Left ventricle myocardium inferior (tissue), 1 donor: ENCODE measurements around the gene PES1. TPM values are rescaled to one million over a fixed set of nuclear protein-coding genes. Genes with fewer than 3 reads are reported as not detected.
"Not testable (repeated sequence)": the region's sequence is repeated elsewhere in the genome, so short reads cannot be mapped to it uniquely, and the experiment has no call there.

Experiments used
- DNase-seq: peaks from one replicate; pipeline ENCODE4 v3.0.0-alpha.2; 2020
- H3K27ac ChIP-seq: fragments of 200-600 bp; replicated peaks from 2 replicates; pipeline ENCODE4 v1.8.0; 2021
- H3K27me3 ChIP-seq: fragments of 200-600 bp; 2 replicates; pipeline ENCODE4 v1.8.0; 2021; ENCODE audit warnings: low read depth
- H3K36me3 ChIP-seq: fragments of 200-600 bp; 2 replicates; pipeline ENCODE4 v1.8.0; 2021
- H3K4me1 ChIP-seq: fragments of 200-600 bp; 2 replicates; pipeline ENCODE4 v1.8.0; 2021
- H3K4me3 ChIP-seq: fragments of 200-600 bp; 2 replicates; pipeline ENCODE4 v1.8.0; 2021; ENCODE audit warnings: mild to moderate bottlenecking, moderate library complexity
- H3K9me3 ChIP-seq: fragments of 200-600 bp; replicated peaks from 2 replicates; pipeline ENCODE4 v1.8.0; 2021
- CTCF ChIP-seq: fragments of 200-600 bp; IDR thresholded peaks from 2 replicates; pipeline ENCODE4 v1.8.0; 2021; ENCODE audit warnings: antibody characterized with exemption, mild to moderate bottlenecking, borderline replicate concordance
- intact Hi-C: fragments of 100-400 bp; cut with micrococcal nuclease; formaldehyde crosslinking; loops from one replicate; pipeline ENCODE4 v1.11.0; 2022
- total RNA-seq: library from RNA; stranded (reverse); fragmentation: NEBNext Ultra II Directional; extraction: Animal tissue kit (Norgen Biotek cat#: 25700); gene quantifications from one replicate; pipeline ENCODE4 v1.2.1, GENCODE V29; 2021
- donor health status: DM: no; HTN: yes; CAD: no; lungs with severe emphysema.

The PES1 gene
- total RNA-seq, 1 donor from 2014 or later: 23.1 TPM

DNA sequence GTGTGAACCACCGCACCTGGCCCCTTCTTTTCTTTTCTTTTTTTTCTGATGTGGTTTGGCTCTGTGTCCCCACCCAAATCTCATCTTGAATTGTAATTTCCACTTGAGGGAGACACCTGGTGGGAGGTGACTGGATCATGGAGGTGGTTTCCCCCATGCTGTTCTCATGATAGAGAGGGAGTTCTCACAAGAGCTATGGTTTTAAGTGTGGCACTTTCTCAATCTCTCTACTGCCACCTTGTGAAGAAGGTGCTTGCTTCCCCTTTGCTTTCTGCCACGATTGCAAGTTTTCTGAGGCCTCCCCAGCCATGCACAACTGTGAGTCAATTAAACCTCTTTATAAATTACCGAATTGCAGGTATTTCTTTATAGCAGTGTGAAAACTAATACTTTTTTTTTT, 10.3 kb upstream of the PES1 start:
- Histone ChIP-seq H3K27ac (no peak overlapping the region), H3K4me3 (no peak overlapping the region), H3K27me3 (no peaks in the 10 kb centered on the region), H3K9me3 (no peaks in the 10 kb centered on the region), H3K4me1 (peaks cover 21% of the 10 kb centered on the region), H3K36me3 (no peaks in the 10 kb centered on the region)
- DNase-seq: no peak
- intact Hi-C loops: no loop called here
- peak; percentile 28 for TF ChIP-seq CTCF

- Histone ChIP-seq H3K27me3 (no peaks in the 10 kb centered on the region), H3K36me3 (no peaks in the 10 kb centered on the region), H3K27ac (no peak overlapping the region), H3K9me3 (no peaks in the 10 kb centered on the region), H3K4me1 (peaks cover 16% of the 10 kb centered on the region), H3K4me3 (no peak overlapping the region)
- TF ChIP-seq CTCF: no peak
- intact Hi-C loops: no loop called here
- no peak for DNase-seq
These were observed 9.8 kb upstream of the PES1 start for GRCh38 chr22:30601464-30601863.

DNA sequence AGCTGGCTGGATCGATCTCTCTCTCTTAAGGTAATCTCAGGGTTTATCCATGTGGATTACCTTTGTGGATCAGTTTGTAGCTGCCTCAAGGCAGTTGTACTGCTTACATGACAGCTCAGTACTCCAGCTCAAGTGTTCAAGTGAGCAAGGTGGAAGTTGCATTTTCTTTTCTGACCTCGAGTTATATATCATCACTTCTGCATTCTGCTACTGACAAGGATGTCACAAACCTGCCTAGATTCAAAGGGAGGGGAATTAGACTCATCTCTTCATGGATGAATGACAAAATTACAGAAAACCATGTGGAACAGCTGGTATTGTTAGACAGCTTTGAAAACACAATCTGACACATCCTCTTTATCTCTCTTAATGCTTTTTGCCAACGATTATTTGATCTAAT, 9.2 kb upstream of the PES1 start:
- H3K4me3 ChIP-seq: no peak overlapping the region
- H3K9me3 ChIP-seq: no peaks in the 10 kb centered on the region
- intact Hi-C loops: no loop called here
- peaks cover 11% of the 10 kb centered on the region for H3K4me1 ChIP-seq
- no peak for TF ChIP-seq CTCF
- H3K36me3 ChIP-seq: no peaks in the 10 kb centered on the region
- DNase-seq: no peak
- H3K27ac ChIP-seq: no peak overlapping the region
- H3K27me3 ChIP-seq: no peaks in the 10 kb centered on the region

GRCh38 chr22:30598986-30599385, 7.3 kb upstream of the PES1 start:
- no peak overlapping the region for H3K4me3 ChIP-seq
- no peaks in the 10 kb centered on the region for H3K36me3 ChIP-seq
- H3K9me3 ChIP-seq: no peaks in the 10 kb centered on the region
- no peak overlapping the region for H3K27ac ChIP-seq
- H3K27me3 ChIP-seq: no peaks in the 10 kb centered on the region
- intact Hi-C loops: no loop called here
- no peaks in the 10 kb centered on the region for H3K4me1 ChIP-seq
- TF ChIP-seq CTCF: no peak
- DNase-seq: no peak

DNA sequence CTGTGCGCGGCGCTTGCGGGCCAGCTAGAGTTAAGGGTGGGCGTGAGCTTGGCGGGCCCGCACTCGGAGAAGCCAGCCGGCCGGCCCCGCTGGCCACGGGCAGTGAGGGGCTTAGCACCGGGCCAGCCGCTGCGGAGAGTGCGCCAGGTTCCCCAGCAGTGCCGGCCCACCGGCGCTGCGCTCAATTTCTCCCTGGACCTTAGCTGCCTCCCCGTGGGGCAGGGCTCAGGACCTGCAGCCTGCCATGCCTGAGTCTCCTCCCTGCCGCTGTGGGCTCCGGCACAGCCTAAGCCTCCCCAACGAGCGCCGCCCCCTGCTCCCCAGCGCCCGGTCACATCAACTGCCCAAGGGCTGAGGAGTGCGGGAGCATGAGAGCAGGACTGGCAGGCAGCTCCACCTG, 5.2 kb upstream of the PES1 start:
- DNase-seq: no peak
- Histone ChIP-seq H3K27ac (no peak overlapping the region), H3K9me3 (no peaks in the 10 kb centered on the region), H3K4me3 (no peak overlapping the region), H3K36me3 (no peaks in the 10 kb centered on the region), H3K27me3 (no peaks in the 10 kb centered on the region), H3K4me1 (peaks cover 5% of the 10 kb centered on the region)
- no peak for TF ChIP-seq CTCF
- intact Hi-C loops: no loop called here

DNA sequence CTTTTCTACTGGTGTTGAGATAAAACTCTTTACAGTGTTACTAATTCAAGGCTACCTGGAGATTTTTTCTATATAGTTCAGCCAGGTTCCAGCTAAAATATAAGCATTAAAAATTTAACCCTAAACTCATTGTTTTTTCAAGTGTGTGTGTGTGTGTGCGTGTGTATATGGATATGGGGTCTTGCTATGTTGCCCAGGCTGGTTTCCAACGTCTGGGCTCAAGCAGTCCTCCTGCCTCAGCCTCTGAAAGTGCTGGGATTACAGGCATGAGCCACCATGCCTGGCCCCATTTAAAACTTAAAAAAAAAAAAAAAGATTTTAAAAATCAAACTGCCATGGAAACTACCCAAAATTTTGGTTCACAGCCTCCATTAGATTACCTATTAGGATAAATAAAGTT, 4.5 kb upstream of the PES1 start:
- H3K4me1 ChIP-seq: peaks cover 10% of the 10 kb centered on the region
- no peak for DNase-seq
- intact Hi-C loops: no loop called here
- H3K36me3 ChIP-seq: no peaks in the 10 kb centered on the region
- TF ChIP-seq CTCF: no peak
- no peaks in the 10 kb centered on the region for H3K9me3 ChIP-seq
- H3K4me3 ChIP-seq: no peak overlapping the region
- no peaks in the 10 kb centered on the region for H3K27me3 ChIP-seq
- no peak overlapping the region for H3K27ac ChIP-seq

DNA sequence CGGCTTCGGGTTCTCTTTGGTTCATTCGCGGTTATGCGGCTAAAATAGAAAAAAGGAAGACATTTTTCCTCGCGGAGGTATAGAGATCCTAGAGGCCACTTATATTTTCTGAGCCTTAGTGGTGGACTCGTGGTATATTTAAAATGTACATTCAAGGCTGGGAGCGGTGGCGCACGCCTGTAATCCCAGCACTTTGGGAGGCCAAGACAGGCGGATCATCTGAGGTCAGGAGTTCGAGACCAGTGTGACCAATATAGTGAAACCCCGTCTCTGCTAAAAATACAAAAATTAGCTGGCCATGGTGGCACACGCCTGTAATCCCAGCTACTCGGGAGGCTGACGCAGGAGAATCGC, 627 bp upstream of the PES1 start:
- peaks cover 25% of the 10 kb centered on the region for H3K4me1 ChIP-seq
- peak overlapping the region; percentile 94 for H3K4me3 ChIP-seq
- H3K36me3 ChIP-seq: peaks cover 21% of the 10 kb centered on the region
- H3K27me3 ChIP-seq, intact Hi-C loops, DNase-seq, H3K9me3 ChIP-seq: not testable (repeated sequence)
- peak overlapping the region; percentile 91 for H3K27ac ChIP-seq
